Mucosa of rectum (tissue), 2 donors: ENCODE data around the gene MIF.

ENCODE experiments used
- H3K27ac ChIP-seq, 2 donors: one replicate each; pipeline ENCODE4 v1.7.0; 2013; ENCODE audit warnings: inconsistent platforms in 2 of 2, low read depth in 2 of 2, low read length in 2 of 2
- H3K27me3 ChIP-seq, 2 donors: one replicate each; pipeline ENCODE4 v1.7.0; 2013; ENCODE audit warnings: low read length in 2 of 2; ENCODE audit not compliant: control insufficient read depth in 2 of 2, insufficient read depth in 2 of 2
- H3K36me3 ChIP-seq, 2 donors: one replicate each; pipeline ENCODE4 v1.7.0; 2013; ENCODE audit warnings: low read length in 2 of 2; ENCODE audit not compliant: control insufficient read depth in 2 of 2, insufficient read depth in 2 of 2
- H3K4me1 ChIP-seq, 2 donors: one replicate each; pipeline ENCODE4 v1.7.0; 2013; ENCODE audit warnings: low read length in 2 of 2, mild to moderate bottlenecking in 1 of 2; ENCODE audit not compliant: control insufficient read depth in 2 of 2, insufficient read depth in 2 of 2
- H3K4me3 ChIP-seq, 2 donors: one replicate each; pipeline ENCODE4 v1.7.0; 2013; ENCODE audit warnings: low read length in 2 of 2
- H3K9ac ChIP-seq, 2 donors: one replicate each; pipeline ENCODE4 v1.7.0; 2013; ENCODE audit warnings: low read length in 2 of 2, low read depth in 1 of 2, mild to moderate bottlenecking in 1 of 2
- H3K9me3 ChIP-seq, 2 donors: one replicate each; pipeline ENCODE4 v1.7.0; 2013; ENCODE audit warnings: low read length in 2 of 2; ENCODE audit not compliant: control insufficient read depth in 2 of 2
- donor health status: healthy.
- donor health status: Normal muscosa, but diverticular disease.

MIF gene

DNA sequence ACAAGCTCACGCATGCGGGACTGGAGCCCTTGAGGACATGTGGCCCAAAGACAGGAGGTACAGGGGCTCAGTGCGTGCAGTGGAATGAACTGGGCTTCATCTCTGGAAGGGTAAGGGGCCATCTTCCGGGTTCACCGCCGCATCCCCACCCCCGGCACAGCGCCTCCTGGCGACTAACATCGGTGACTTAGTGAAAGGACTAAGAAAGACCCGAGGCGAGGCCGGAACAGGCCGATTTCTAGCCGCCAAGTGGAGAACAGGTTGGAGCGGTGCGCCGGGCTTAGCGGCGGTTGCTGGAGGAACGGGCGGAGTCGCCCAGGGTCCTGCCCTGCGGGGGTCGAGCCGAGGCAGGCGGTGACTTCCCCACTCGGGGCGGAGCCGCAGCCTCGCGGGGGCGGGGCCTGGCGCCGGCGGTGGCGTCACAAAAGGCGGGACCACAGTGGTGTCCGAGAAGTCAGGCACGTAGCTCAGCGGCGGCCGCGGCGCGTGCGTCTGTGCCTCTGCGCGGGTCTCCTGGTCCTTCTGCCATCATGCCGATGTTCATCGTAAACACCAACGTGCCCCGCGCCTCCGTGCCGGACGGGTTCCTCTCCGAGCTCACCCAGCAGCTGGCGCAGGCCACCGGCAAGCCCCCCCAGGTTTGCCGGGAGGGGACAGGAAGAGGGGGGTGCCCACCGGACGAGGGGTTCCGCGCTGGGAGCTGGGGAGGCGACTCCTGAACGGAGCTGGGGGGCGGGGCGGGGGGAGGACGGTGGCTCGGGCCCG is at the start of gene MIF:
Gene MIF (plus strand): TSS at position 439 of the 765 bp plus-strand sequence. CDS start 92 bp downstream, at position 531.
- H3K9me3 ChIP-seq = no peaks in the 10 kb centered on the region
- peak within 1 kb of the TSS; percentile 80 to 95 for H3K9ac ChIP-seq
- H3K4me3 ChIP-seq = peak within 1 kb of the TSS; percentile 84 to 93
- peaks cover 22 to 24% of the 10 kb centered on the region in 2 donors for H3K4me1 ChIP-seq
- H3K27me3 ChIP-seq = no peaks in the 10 kb centered on the region
- H3K36me3 ChIP-seq = peaks cover 10 to 14% of the 10 kb centered on the region in 2 donors
- peak within 1 kb of the TSS; percentile 96 to 97 for H3K27ac ChIP-seq

DNA sequence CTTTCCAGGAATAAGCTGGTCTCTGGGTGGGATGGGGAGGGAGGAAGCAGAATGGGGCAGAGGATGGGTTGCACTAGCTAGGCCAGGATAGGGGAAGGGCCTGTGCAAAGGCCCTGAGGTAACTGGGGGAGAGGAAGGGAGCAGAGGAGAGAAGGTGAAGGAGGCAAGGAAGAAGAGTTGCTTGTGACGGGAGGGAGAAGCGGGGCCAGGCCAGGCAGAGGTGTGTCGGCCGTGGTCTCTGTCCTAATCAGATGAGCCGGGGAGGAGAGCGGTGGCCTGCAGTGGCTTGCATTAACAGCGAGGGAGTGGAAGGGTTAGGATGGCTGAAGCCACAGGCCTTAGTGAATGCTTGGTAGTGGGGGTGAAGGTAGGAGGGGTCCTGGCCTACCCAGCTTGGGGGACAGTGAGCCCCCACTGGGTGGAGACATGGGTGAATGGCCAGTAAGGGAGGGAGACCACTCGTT is 49.4 kb upstream of the MIF start:
- Histone ChIP-seq H3K27ac (peak overlapping the region; percentile 52 to 77), H3K9ac (peak overlapping the region in 1 of 2 donors; percentile 32), H3K36me3 (no peaks in the 10 kb centered on the region), H3K4me3 (no peak overlapping the region), H3K27me3 (no peaks in the 10 kb centered on the region), H3K9me3 (no peaks in the 10 kb centered on the region), H3K4me1 (peaks cover 20 to 22% of the 10 kb centered on the region in 2 donors)

DNA sequence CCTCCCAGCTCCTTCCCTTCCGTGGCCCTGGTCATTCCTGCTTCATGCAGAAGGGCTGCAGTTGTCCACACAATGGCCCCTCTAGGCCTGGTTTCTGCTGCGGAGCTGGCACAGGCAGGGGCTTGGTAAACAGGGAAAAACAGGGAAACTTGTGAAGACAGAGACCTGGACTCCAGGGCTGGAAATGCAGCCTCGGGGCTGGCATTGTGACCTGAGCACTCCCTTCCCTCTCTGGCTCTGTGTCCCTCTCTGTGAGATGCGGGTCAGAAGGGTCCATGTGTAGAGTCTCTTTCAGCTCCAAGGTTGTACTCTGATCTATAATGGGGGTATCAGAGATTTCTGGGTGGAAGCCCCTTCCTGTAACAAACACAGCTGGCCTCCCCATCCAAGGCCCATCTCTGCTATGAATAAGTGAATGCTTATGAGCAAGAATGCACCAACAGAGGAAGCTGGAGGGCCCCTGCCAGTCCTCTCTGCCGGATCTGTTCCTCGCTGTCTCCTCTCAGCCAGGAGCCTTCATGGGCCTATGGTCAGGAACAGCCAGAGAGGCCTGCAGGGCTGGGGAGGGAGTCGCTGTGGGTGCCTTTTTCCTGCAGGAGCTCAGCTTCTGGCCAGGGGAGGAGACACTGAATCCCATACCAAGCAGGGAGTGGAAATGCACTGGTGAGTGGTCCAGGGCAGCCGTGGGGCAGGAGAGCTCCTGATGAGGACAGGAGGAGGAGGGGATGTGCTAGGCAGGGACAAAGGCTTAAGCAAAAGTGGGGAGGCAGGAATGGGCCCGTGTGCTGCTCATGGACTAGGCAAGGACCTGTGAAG is 48.7 kb upstream of the MIF start:
- Histone ChIP-seq H3K4me1 (peaks cover 21 to 22% of the 10 kb centered on the region in 2 donors), H3K27ac (peak overlapping the region; percentile 52 to 77)

DNA sequence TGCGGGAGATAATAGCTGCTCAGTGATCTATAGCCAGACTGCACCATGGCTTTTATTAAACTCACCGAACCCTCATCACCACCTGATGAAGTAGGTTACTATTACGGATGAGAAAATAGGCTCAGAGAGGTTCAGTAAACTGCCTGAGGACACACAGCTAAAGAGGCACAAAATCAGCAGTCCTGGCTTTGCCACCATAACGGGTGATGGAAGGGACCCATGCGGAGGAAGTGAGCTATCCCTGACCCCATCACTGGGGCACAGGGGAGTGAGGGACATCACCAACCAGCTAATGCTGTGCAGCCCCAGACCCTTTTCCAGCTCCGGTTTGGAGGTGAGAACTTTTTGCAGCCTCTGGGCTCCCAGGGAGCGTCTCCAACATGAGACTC is 48.1 kb upstream of the MIF start:
- Histone ChIP-seq H3K4me1 (peaks cover 21 to 22% of the 10 kb centered on the region in 2 donors), H3K27ac (peak overlapping the region; percentile 35 to 77), H3K36me3 (no peaks in the 10 kb centered on the region)

More for the DNA sequence above, 48.7 kb upstream of the MIF start:
- peaks cover 0 to 3% of the 10 kb centered on the region in 2 donors for H3K27me3 ChIP-seq
- peak overlapping the region in 1 of 2 donors; percentile 24 for H3K9ac ChIP-seq
- no peak overlapping the region for H3K4me3 ChIP-seq
- H3K36me3 ChIP-seq = no peaks in the 10 kb centered on the region
- H3K9me3 ChIP-seq = no peaks in the 10 kb centered on the region

DNA sequence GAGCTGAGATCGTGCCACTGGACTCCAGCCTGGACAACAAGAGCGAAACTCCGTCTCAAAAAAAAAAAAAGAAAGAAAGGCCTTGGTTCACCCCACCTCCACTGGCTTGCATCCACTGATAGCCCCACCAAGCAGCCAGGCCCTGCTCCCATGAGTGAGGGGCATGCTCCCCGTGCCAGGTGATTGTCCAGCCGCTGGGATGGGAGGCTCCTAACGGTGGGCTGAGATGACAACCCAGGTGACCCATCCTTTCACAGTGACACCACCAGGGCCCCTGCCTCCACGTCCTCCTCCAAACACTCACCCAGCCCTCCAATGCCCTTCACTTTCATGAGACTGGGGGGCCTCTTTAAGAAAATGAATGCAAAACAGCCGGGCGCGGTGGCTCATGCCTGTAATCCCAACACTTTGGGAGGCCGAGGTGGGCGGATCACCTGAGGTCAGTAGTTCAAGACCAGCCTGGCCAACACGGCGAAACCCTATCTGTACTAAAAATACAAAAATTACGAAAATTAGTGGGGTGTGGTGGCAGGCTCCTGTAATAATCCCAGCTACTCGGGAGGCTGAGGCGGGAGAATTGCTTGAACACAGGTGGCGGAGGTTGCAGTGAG is 46.8 kb upstream of the MIF start:
- Histone ChIP-seq H3K27me3 (peaks cover 0 to 5% of the 10 kb centered on the region in 2 donors), H3K4me3 (no peak overlapping the region), H3K4me1 (peaks cover 21 to 22% of the 10 kb centered on the region in 2 donors), H3K9me3 (no peaks in the 10 kb centered on the region), H3K27ac (peak overlapping the region in 1 of 2 donors; percentile 77), H3K36me3 (no peaks in the 10 kb centered on the region), H3K9ac (no peak overlapping the region)

More for the DNA sequence above, 48.1 kb upstream of the MIF start:
- H3K4me3 ChIP-seq = no peak overlapping the region
- H3K9ac ChIP-seq = no peak overlapping the region
- peaks cover 0 to 5% of the 10 kb centered on the region in 2 donors for H3K27me3 ChIP-seq
- H3K9me3 ChIP-seq = no peaks in the 10 kb centered on the region

DNA sequence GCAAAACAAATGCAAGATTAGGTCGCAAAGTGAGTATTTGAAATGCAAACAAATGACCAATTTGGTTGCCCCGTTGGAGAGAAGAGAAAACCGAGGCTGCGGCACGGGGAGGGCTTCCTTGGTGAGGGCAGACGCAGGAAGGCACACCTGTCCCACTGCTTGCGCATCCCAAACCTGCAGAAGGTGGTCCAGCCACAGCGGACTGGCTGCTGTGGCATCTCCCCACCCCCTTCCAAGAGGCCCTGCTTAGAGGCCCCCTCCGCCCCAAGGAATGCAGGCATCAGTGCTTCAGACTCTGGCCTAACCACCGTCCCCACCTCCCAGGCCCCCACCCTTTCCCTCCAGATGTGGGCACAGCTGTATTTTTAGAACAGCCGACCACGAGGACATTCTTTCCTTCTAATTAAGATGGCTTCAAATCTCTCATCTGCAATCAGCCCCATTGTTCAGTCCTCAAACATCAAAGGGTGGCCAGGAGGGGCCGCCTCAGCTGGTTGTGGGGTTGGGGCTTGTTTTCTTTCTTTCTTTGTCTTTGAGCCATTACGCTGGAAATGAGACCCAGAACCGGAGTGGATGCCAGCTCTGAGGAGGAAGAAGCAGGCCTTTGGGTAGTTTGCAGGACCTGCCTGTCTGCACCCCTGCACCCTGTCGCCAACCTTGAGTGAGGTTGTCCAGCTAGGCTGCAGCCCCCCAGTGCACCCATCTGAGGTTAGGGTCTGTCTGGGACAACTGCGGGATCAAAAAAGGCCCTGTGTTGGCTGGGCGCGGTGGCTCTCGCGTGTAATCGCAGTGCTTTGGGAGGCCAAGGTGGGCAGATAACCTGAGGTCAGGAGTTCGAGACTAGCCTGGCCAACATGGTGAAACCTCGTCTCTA is 46.0 kb upstream of the MIF start:
- Histone ChIP-seq H3K4me3 (no peak overlapping the region), H3K4me1 (peaks cover 21 to 22% of the 10 kb centered on the region in 2 donors), H3K9me3 (no peaks in the 10 kb centered on the region), H3K36me3 (no peaks in the 10 kb centered on the region), H3K9ac (no peak overlapping the region), H3K27me3 (peaks cover 0 to 5% of the 10 kb centered on the region in 2 donors), H3K27ac (peak overlapping the region in 1 of 2 donors; percentile 77)

DNA sequence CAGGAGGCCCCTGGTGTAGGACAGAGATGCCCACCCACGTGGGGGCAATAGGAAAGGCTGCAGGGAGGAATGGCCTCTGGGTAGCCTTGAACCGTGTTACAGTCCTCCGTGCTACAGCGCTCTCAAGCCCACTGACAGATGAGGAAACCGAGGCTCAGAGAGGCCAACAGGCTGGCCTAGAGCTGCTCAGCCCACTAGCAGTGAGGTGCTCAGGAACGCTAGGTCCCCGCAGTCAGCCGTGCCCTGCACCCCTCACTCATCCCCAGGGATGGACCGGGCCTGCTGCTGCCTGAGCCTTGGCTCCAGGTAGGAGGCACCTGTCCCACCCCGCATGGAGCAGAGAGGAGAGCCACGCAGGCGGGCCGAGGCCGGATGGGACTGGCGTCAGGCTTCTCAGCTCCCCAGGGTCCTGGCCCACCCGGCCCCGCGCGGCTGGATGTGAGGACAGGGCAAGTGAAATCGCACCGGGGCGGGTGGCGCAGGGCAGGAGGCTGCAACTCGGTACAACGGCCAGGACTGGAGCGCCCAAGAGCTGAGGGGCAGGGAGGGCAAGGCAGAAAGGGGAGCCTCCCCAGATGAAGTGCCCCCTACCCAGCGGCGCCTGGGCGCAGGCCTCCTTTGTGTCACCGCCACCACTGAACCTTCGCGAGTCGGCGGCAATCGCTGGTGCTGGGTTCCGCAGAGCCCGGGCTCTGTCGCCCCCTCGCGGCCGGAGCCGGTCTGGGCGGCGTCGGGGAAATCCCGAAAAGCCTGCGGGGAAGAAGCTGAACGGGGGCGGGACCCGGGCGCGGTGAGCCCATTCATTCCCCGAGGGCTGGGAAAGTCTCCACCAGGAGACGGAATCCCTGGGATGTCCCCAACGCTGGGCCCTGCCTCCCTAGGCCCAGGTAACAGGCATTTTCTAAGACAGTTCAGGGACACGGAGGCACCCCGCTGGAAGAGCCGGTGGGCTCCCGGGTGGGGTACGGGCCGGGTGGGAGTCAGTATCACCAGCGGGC is 44.9 kb upstream of the MIF start:
- Histone ChIP-seq H3K4me1 (peaks cover 21 to 22% of the 10 kb centered on the region in 2 donors), H3K27me3 (peaks cover 0 to 5% of the 10 kb centered on the region in 2 donors), H3K9ac (no peak overlapping the region), H3K27ac (no peak overlapping the region), H3K4me3 (no peak overlapping the region), H3K9me3 (no peaks in the 10 kb centered on the region), H3K36me3 (no peaks in the 10 kb centered on the region)

DNA sequence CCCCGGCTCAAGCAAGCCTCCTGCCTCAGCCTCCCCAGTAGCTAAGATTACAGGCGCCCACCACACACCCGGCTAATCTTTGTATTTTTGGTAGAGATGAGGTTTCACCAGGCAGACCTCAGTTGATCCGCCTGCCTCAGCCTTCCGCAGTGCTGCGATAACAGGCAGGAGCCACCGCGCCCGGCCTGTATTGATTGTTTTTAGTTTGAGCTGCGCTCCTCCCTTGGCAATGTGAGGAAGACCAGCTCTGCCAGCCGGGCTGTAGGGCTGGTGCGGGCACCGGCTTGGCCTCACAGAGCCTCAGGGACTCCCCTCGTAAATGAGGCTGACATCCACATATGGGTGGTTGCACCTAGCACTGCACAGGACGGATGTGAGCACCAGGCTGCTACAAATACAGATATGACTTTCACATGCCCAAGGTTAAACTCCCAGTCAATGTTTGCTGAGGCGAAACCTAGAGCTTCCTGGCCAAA is 44.0 kb upstream of the MIF start:
- no peak overlapping the region for H3K27ac ChIP-seq
- peaks cover 15 to 17% of the 10 kb centered on the region in 2 donors for H3K4me1 ChIP-seq
- H3K9ac ChIP-seq = no peak overlapping the region
- no peaks in the 10 kb centered on the region for H3K9me3 ChIP-seq
- no peak overlapping the region for H3K4me3 ChIP-seq
- no peaks in the 10 kb centered on the region for H3K36me3 ChIP-seq
- peaks cover 0 to 5% of the 10 kb centered on the region in 2 donors for H3K27me3 ChIP-seq
